ENCODE results near the gene MGAT5.

The MGAT5 gene

GRCh38 chr2:134253804-134254203, at the start of gene MGAT5:
Gene MGAT5, plus strand, starts transcription at chr2:134254072. Its CDS starts 332 bp downstream, at chr2:134254404.
- no peak for DNase-seq

- DNase-seq: no peak
Observed at GRCh38 chr2:134205087-134205486, 48.8 kb upstream of the MGAT5 start.

GRCh38 chr2:134206031-134206430, 47.8 kb upstream of the MGAT5 start:
- DNase-seq: no peak

- DNase-seq: no peak
Observed at GRCh38 chr2:134206573-134206972, 47.3 kb upstream of the MGAT5 start.

GRCh38 chr2:134207589-134208209, 46.2 kb upstream of the MGAT5 start:
- DNase-seq: no peak

GRCh38 chr2:134208825-134209224, 45.0 kb upstream of the MGAT5 start:
- DNase-seq: no peak

GRCh38 chr2:134212746-134213145, 41.1 kb upstream of the MGAT5 start:
- no peak for DNase-seq

GRCh38 chr2:134216152-134216829, 37.6 kb upstream of the MGAT5 start:
- no peak for DNase-seq

- DNase-seq: no peak
Observed at GRCh38 chr2:134217351-134217750, 36.5 kb upstream of the MGAT5 start.

GRCh38 chr2:134217924-134218323, 35.9 kb upstream of the MGAT5 start:
- DNase-seq: no peak

GRCh38 chr2:134218414-134218813, 35.5 kb upstream of the MGAT5 start:
- no peak for DNase-seq

GRCh38 chr2:134218930-134219658, 34.8 kb upstream of the MGAT5 start:
- no peak for DNase-seq

GRCh38 chr2:134220344-134220974, 33.4 kb upstream of the MGAT5 start:
- DNase-seq: no peak

- DNase-seq: no peak
Observed at GRCh38 chr2:134224005-134224404, 29.9 kb upstream of the MGAT5 start.

- DNase-seq: no peak
Observed at GRCh38 chr2:134225173-134225572, 28.7 kb upstream of the MGAT5 start.

- no peak for DNase-seq
Observed at GRCh38 chr2:134225841-134226240, 28.0 kb upstream of the MGAT5 start.

GRCh38 chr2:134226601-134227000, 27.3 kb upstream of the MGAT5 start:
- no peak for DNase-seq

- no peak for DNase-seq
Observed at GRCh38 chr2:134227666-134228065, 26.2 kb upstream of the MGAT5 start.

- no peak for DNase-seq
Observed at GRCh38 chr2:134228493-134228903, 25.4 kb upstream of the MGAT5 start.

- DNase-seq: no peak
Observed at GRCh38 chr2:134229540-134229939, 24.3 kb upstream of the MGAT5 start.

- no peak for DNase-seq
Observed at GRCh38 chr2:134230885-134231284, 23.0 kb upstream of the MGAT5 start.

- DNase-seq: no peak
Observed at GRCh38 chr2:134231301-134231964, 22.4 kb upstream of the MGAT5 start.

- no peak for DNase-seq
Observed at GRCh38 chr2:134231965-134232340, 21.9 kb upstream of the MGAT5 start.

Measured in GOT3 (cell line).